Right hindlimb (tissue), 1 donor: ENCODE results near the gene STAMBPL1.
"Not testable (repeated sequence)": the region's sequence is repeated elsewhere in the genome, so short reads cannot be mapped to it uniquely, and the experiment has no call there.

Experiments
- DNase-seq: peaks from one replicate; pipeline ENCODE4 v3.0.0-alpha.2; 2018

The STAMBPL1 gene

DNA sequence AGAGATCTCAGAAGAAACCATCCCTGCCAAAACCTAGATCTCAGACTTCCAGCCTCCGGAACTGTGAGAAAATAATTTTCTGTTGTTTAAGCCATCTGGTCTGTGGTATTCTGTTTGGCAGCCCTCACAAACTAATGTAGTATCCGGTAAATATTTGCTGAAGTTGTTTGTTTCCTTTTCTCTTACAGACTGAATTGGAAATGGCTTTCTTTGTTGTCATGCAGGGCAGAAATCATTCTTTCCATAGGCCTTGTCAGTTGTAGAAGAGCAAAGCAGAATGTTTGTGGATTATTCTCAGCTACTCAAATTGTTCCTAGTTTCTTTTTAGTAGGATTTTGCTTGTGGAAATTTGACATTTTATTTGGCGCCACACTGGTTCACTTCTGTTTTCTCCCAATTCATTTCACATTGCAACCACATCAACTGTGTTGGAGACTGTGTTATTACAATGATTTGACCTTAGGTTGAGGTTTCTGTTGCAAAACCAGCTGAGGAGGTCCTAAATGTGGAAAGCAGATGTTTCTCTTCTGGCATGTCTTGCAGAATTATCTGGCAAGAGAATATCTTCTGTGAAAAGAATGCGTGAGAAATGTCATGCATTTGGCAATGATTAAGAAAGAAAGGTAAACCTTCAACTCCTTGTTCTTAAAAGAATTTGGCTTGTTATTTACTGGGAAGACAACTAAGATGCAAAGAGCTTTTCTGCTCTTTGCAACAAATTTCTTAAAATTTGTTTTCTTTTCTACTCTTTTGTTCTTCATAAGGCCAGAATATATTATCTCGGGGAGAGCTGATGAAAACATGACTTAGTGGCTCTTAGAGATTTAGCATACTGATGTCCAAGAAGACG is 46.7 kb downstream of the STAMBPL1 start:
- DNase-seq: peak; percentile 44

DNA sequence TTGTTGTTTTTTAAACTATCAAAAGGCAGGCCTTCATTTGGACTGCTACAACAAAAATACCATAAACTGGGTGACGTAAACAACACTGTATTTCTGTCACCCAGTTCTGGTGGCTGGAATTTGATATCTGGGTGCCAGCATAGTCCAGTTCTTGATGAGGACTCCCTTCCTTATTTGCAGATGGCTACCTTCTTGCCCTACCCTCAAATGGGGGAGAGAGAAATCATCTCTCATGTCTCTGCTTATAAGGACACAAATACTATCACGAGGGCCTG is 47.3 kb downstream of the STAMBPL1 start:
- DNase-seq: no peak

DNA sequence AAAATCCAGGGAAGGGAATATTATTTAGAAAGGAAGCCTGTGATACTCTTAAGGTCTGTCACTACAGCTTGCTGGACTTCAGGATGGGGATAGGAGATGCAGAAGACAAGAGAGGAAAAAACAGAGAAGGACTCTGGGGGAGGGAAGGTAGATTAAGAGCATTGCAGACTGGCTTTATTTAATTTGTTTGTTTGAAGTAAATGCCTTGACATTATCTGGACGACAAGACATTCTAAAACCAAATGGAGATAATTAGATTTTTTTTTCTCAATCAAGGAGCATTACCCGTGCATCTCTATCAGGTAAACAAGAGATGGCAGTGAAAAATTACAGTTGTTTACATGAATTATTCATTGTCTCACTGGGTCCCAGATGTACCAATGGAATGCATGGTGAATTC is 48.2 kb downstream of the STAMBPL1 start:
- DNase-seq: no peak

DNA sequence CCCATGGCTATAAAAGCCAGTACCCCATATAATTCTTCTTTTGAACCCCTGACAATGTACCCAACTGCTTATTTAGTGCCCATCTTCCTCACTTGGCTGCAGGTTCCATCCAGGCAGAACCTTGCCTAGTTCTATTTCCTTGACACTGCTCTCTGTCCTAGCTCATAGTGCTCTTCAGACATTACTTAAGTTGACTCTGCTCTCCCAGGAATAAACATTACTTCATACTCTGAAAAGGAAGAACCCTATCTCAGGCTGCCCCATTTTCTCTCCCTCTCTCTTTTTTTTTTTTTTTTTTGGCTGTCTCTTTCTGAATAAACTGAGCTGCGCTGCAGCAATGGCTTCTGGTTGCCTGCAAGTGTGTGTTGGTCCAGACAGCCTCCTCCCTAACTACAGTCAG is 51.5 kb downstream of the STAMBPL1 start:
- no peak for DNase-seq

DNA sequence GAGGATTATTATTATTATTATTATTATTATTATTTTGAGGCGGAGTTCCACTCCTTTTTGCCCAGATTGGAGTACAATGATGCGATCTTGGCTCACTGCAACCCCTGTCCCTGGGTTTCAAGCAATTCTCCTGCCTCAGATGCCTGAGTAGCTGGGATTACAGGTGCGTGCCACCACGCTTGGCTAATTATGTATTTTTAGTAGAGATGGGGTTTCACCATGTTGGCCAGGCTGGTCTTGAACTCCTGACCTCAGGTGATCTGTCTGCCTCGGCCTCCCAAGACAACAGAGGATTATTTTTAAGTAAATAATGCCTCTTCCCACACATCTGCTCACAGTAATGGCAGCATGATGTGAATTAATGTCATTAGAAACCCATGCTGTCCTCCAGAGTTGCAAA is 52.0 kb downstream of the STAMBPL1 start:
- DNase-seq: not testable (repeated sequence)

DNA sequence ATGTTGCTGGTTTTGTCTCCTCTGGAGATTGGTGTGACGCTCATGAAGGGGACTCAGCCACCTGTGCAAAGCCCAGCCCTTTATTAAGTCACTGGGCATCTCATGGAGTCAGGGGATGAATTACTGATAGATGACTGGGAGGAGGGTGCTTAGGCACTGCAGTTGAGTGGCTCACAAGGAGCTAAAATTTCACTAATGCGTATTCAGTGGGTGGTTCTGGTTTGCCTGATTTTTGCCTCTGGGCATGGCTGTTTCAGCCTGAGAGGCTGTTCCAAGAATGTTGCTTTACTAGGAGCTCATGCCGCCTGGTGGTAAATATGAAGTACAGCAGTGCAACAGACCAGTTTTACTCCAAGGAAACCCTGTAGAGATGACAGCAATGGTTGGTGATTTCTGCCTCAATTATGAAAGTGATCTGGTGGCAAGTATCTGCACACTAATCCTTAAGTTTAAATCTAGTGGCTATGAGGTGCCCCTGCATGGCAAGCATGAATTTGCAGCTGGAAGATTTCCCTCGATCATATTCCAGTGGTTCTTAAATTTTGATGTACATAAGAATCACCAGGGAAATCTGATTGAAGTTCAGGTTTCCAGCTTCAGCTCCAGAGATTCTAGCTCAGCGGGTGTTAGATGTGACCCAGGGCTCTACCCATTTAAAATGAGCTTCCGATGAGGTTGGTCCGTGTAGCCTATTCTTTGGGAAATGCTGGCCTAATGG is 52.7 kb downstream of the STAMBPL1 start:
- DNase-seq: peak; percentile 63

DNA sequence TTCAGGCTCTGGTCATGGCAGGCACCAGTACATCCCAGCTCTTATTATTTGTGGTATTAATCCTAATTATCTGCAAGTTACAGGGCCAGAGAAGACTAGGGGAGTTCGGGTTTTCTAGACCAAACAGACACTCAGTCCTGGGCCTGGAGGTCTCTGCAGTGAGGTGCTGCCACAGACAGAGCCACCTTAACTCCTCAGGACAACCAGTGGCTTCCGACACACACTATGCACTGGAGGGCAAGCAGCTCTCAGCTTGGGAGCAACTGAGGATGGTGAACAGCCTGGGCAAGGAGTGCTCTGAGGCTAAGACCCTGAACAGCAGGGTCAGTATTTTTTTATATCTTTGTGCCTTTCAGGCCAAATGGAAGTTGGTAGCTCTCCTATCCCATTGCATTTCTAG is 53.5 kb downstream of the STAMBPL1 start:
- DNase-seq: no peak

DNA sequence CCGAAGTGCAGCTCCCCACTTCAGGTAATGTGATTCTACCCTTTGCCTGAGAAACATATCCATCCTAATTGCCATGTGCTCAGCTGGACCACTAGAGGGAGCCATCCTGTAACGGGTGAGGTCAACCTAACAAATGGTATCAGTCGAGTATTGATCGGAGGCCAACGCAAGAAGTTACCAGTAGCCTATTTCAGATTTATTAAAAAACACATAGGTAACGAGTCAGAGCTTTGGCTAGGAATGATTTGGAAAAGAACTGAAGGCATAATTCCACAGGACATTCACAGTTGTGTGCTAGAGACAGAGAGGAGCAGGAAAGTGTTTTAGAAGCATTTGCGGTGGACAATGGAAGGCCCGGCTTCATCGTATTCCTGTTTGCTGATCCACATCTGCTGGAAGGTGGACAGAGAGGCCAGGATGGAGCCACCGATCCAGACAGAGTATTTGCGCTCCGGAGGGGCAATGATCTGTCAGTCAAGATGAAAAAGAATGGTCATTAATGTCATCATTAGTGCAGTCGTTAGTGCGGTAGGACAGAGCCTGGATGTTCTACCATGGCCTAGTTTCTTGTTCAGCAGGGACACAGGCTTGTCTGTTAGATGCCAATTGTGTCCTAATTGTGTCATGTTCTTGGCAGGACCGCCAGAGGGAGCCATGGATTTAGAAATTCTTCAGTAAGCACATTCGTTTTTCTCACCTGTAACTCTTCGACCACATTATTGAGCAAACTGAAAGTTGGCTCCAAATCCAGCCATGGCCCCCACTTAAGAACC is 55.0 kb downstream of the STAMBPL1 start:
- DNase-seq: peak; percentile 84

DNA sequence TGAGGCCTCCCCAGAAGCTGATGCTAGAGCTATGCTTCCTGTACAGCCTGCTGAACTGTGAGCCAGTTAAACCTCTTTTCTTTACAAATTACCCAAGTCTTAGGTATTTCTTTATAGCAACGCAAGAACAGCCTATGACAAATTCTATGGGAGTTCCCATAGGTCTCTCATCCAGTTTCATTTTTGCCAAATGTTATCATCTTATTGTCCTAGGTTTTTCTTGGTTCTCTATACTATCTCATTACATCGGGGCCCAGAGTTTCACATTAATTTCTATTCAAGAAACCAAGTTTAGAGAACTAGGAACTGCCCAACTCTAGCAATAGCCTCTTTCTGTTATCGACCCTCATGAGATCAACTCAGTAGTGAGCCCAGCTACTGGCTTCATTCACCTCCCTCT is 56.6 kb downstream of the STAMBPL1 start:
- DNase-seq: no peak

DNA sequence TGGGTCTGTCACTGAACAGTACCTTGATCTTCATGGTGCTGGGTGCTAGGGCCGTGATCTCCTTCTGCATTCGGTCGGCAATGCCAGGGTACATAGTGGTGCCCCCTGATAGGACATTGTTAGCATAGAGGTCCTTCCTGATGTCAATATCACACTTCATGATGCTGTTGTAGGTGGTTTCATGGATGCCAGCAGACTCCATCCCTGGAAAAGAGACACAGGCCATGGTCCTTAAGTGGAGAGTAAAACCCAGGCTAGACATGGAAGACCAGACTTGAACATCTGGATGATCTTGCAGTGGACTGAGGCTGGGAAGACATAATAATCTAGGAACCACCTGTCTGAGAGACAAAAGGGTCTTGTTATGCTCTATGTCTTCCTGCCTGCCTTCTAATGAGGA is 58.0 kb downstream of the STAMBPL1 start:
- DNase-seq: no peak

DNA sequence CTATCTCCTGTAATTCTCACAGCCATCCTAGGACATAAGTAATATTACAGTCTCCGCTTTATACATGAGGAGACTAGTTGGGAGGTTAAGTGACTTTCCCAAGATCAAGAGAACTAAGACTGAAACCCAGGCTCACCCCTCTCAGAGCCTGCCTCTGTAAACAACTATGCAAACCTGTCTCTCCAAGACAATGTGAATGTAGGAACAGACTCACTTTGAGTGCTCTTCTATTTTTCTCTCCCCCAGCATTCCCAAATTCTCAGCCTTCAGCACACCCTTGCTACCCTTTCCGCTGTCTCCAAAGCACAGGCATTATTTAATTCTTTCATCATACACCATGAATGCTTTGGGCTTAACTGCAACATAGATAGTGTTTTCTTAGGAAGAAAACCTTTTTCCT is 58.9 kb downstream of the STAMBPL1 start:
- no peak for DNase-seq

DNA sequence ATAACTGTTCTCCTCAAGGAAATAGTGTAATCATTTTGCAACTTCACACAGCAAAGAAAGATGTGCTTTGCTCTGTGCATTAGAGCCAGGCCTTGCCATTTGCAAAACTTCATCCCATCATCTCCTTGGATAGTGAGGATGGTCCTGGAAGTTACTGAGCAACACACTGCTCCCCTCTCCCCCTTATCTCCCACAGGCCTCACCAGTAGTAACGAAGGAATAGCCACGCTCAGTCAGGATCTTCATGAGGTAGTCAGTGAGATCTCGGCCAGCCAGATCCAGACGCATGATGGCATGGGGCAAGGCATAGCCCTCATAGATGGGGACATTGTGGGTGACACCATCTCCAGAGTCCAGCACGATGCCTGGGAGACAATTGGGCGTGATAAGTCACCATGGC is 61.0 kb downstream of the STAMBPL1 start:
- no peak for DNase-seq

DNA sequence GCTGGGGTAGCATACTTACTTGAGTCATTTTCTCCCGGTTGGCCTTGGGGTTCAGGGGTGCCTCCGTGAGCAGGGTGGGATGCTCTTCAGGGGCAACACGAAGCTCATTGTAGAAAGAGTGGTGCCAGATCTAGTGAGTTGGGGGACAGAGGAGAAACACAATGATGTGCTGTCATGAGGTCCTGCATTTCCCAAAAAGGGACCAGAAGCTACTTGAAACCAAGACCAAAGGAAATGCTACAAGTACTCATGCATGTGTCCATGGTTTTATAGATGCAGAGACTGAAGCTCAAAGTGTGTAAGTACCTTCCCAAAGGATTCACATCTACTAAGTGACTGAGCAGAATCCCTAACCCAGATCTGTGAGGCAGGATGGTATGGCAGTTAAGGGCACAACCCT is 63.7 kb downstream of the STAMBPL1 start:
- DNase-seq: no peak

DNA sequence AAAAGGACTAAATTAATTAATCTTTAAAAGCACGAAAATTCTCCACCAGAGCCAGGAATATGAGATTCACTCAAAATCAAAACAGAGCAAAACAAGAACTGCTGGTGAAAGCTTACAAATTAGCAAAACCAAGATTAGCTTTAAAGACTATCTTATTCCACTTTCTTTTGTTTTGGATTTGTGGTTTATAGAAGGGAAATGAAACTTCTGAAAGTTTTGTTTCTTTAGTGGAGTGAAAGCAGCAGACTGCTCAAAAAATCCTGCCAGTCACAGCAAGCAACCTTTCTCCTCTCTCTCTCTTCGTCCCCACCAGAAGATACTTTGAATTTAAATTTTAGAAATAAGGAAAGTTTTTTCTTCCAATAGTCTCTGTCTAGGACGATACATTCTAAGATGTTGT is 64.8 kb downstream of the STAMBPL1 start:
- DNase-seq: no peak

DNA sequence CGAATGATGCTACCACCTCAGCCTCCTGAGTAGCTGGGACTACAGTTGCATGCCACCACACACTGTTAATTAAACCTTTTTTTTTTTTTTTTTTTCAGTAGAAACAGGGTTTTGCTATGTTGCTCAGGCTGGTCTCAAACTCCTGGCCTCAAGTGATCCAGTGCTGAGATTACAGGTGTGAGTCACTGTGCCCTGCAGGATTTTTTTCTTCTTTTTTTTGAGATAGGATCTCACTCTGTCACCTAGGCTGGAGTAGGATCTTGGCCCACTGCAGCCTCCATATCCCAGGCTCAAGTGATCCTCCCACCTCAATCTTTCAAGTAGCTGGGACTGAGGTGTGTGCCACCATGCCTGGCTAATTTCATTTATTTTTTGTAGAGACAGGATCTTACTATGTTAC is 66.2 kb downstream of the STAMBPL1 start:
- no peak for DNase-seq

DNA sequence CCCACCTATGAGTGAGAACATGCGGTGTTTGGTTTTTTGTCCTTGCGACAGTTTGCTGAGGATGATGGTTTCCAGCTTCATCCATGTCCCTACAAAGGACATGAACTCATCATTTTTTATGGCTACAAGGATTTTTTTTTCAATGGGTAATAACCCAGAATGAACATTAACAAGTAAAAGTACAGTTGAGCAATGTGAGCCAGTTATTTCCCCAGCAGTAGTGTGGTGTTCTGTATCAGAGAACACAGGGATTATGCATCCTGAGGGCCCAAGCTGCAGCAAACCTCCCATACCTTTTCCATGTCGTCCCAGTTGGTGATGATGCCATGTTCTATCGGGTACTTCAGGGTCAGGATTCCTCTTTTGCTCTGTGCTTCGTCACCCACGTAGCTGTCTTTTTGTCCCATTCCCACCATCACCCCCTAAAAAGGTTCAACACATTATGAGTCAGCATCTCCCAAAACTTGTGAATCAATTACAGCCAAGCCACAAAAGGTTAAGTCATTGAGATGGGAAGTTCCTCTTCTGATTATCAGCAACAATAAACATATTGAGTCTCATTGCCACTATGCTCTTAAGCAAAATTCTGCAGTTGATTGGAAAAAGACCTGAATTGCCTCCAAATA is 67.0 kb downstream of the STAMBPL1 start:
- DNase-seq: no peak

DNA sequence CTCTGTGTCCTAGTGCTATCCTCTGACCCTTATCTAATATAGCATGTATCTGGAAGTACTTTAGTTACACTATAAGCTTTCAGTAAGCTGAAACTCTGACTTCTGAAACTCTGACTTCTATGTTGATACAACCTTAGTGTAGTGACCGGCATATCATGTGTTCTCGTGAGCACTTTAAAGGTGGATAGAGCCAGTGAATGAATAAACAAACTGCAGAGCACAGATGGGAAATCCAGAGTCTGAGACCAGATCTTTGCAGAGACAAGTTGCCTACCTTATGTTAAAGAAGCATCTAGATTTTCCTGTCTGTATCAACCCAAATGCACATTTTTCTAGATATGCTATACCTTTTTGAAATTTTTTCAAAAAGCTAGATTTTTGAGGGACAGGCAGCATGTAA is 69.0 kb downstream of the STAMBPL1 start:
- DNase-seq: no peak

DNA sequence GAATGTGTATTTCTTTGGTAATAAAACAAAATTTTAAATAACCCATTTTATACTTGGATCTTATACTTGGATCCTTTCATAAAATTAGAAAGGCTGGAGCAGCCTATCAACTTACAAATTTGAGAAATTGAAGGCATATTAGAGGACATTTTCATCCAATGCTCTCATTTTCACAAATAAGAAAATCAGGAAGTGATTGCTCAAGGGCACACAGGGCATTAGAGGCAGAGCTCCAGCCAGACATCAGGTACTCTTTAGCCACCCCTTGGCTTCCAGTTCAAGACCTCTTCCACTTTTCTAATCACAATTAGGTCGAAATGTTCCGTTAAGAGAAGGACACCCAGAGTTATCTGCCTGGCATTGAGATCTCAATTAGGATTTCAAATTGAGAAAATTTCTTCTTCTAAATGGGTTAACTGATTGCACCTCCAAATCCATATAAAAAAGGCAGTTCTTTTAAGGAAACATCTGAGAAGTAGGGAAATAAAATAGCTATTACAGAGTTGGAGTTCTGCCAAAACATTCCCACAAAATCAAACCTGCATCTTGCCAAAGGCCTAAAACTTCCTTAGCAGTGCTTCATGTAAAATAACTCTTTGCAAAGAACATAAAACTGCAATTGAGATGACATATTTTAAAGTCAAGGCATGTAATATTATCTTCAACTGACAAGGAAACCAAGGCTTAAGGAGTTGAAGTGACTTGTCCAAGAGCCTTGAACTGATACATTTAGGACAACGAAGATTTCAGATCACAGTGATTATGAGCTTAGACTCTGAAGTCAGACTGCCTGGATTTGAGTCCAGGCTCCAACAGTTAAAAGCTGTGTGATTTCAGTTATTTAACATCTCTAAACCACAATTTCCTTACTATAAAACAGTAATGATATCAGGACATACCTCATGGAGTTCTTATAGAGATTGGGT is 70.1 kb downstream of the STAMBPL1 start:
- no peak for DNase-seq

DNA sequence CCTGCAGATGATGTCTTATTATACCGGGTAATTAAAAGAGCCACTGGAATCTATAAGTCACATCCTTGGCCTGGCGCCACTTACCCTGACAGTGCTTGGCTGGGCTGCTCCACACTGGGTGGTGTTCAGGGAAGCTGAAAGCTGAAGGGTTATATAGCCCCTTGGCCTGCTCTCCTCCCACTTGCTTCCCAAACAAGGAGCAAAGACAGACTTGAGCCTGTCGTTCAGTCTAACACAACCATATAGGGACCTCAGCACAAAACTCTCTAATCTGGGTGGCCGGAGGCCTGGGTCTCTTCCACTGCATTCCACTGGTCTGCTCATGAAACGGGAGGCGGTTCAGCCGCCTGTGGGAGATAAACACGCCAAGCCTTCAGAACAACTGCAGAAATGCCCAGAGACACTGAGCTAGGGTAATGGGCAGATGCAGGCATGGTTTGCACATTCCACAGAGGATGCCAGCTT is 72.6 kb downstream of the STAMBPL1 start, which contains the start of gene ACTA2:
Gene ACTA2 (minus strand): TSS at position 127 of the 465 bp plus-strand sequence. CDS start 3,843 bp downstream, outside the sequence.
- DNase-seq: peak; percentile 82

DNA sequence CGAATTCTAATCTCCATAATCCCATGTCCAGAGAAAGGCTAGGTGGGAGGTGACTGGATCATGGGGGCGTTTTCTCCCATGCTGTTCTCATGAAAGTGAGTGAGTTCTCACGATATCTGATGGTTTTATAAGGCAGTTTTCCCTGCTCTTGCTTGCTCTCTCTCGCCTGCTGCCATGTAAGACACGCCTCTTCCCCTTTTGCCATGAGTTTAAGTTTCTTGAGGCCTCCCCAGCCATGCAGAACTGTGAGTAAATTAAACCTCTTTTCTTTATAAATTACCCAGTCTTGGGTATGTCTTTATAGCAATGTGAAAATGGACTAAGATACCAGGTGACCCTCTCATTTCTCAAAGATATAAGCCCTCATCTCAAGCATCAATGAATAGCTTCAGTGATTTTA is 73.6 kb downstream of the STAMBPL1 start:
- DNase-seq: no peak

DNA sequence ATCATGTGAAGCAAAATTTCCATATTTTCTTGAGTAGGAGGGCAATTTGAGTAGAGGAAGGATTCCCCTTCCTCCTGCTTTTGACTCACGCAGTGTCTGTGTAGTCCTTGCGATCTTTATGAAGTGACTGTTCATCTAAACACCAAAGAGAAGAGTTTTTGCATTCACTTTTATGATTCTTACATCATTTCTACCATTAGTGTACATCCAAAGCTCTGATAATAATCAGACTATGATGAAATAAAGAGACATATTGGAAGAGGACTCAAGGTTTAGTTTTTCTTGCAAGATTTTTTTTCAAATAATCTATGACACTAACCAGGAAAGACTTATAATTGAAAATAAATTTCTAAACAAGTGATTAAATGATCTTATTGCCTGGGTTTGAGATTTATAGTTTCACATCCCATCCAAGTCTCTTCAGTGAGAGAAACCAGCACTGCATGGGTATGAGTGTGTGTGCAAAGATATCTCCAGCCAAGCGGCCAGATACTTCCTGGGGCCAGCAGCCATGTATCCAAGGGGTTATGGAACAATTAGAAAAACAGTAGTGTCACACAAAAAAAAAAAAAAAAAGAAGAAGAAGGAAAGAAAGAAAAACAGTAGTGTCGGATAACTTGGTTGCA is 74.5 kb downstream of the STAMBPL1 start:
- DNase-seq: no peak

DNA sequence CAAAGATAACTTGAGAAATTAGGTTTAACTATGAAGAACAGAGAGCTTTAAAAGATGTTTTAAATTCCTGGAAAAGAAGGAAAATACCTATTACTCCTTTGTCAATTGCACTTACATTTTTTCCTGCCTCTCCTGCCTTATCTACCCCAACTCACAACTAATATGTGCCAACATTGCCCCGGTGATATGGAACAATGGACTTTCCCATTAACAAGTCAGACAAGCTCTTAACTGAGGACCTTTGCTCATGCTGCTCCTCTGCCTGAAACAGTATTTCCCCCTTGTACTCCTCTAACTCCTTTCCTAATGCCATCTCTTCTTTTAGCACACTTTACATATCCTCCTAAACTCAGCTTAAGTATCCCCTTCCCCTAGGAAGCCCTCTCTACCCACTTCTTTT is 77.3 kb downstream of the STAMBPL1 start:
- DNase-seq: no peak
